Measurements from ENCODE around the gene KCNIP1. TPM values are rescaled to one million over a fixed set of nuclear protein-coding genes. Genes with fewer than 3 reads are reported as not detected.
A peak's percentile ranks its signal among the peaks of the same experiment; 100 is the strongest.

The KCNIP1 gene
- polyA plus RNA-seq, 2 of the 4 experiments (the other 2 are of a cell fraction), result not detected

DNA sequence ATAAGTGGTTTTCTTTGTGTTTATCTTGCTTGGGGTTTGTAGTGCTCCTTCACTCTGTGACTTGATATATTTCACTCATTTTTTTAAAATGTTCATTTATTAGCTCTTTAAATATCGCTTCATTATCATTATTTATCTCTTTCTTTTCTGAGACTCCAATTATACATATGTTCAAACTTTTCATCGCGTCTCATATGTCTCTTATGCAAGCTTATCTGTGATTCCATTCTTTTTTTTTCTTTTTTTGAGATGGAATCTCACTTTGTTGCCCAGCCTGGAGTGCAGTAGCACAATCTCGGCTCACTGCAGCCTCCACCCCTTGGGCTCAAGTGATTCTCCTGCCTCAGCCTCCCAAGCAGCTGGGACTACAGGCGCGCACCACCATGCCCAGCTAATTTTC, 205.8 kb downstream of the KCNIP1 start (continued):
- no peak for TF ChIP-seq RAD21 (conservative IDR thresholded peaks at IDR 0.05 in 1 of 2, IDR thresholded peaks at IDR 0.05 in 1 of 2)

DNA sequence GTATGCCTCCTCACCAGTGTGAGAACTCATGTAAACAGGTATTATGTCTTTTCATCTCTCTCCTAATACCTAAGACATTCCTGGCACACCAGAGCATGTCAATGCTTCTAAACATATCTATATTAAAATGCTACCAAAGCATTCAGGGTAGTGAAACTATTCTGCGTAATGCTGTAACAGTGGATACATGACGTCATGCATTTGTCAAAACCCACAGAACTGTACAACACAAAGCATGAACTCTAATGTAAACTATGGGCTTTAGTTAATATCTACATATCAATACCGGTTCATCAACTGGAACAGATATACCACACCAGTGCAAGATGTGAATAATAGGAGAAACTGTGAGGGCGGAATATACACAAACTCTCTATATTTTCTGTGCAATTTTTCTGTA, 207.5 kb downstream of the KCNIP1 start:
- POLR2A ChIA-PET, result no interaction called here
- TF ChIP-seq E2F6 (IDR thresholded peaks at IDR 0.05; ENCODE audit: borderline replicate concordance, low read depth), result no peak
- Histone ChIP-seq H3K4me3 (no peak overlapping the region), H3K27ac (no peak overlapping the region), H3K4me1 (no peaks in the 10 kb centered on the region), H3K9me3 (peaks cover 8% of the 10 kb centered on the region; the same call in 2 of the 3 replicates), H3K4me2 (no peak overlapping the region)
- no peak for DNase-seq (ENCODE audit: low read depth in 1 of 2, low spot score in 1 of 2)
- no peak for FAIRE-seq
- WGBS (ENCODE audit: missing lambda C conversion rate), result 18% methylated on average over 4 of the region's 4 CpGs
- ATAC-seq, result no peak
- CTCF ChIA-PET, result interaction anchor here (1.6 kb wide), 1 partner anchor 10 kb away, joined by 5 read pairs; no protein-coding TSS in a partner anchor

GRCh38 chr5:170715141-170715540, 211.3 kb downstream of the KCNIP1 start:
- 73% methylated on average over 5 of the region's 5 CpGs for WGBS (ENCODE audit: missing lambda C conversion rate)
- Histone ChIP-seq H3K4me2 (no peak overlapping the region), H3K9me3 (no peaks in the 10 kb centered on the region; the same call in 2 of the 3 replicates), H3K4me3 (no peak overlapping the region), H3K4me1 (no peaks in the 10 kb centered on the region), H3K27ac (no peak overlapping the region)
- ATAC-seq, result no peak
- ChIA-PET POLR2A (no interaction called here), CTCF (interaction anchor here (0.7 kb wide), 1 partner anchor 76 kb away, joined by 3 read pairs; no protein-coding TSS in a partner anchor)
- FAIRE-seq, result no peak
- TF ChIP-seq NFE2L2 (conservative IDR thresholded peaks at IDR 0.05; ENCODE audit: low read length) (no peak), CBX8 (IDR thresholded peaks at IDR 0.05) (0 out of 2 replicates have a peak, but pooled peaks have one; percentile 10)
- no peak for DNase-seq (ENCODE audit: low read depth in 1 of 2, low spot score in 1 of 2)

GRCh38 chr5:170716396-170716795, 212.6 kb downstream of the KCNIP1 start:
- Histone ChIP-seq H3K27ac (no peak overlapping the region), H3K9me3 (no peaks in the 10 kb centered on the region), H3K4me3 (no peak overlapping the region), H3K4me2 (no peak overlapping the region), H3K4me1 (no peaks in the 10 kb centered on the region)
- POLR2A ChIA-PET, result no interaction called here
- no peak for ATAC-seq
- WGBS (ENCODE audit: missing lambda C conversion rate), result 8% methylated on average over 4 of the region's 4 CpGs
- no peak for TF ChIP-seq RAD21 (conservative IDR thresholded peaks at IDR 0.05 in 1 of 2, IDR thresholded peaks at IDR 0.05 in 1 of 2)
- TF ChIP-seq, protein P1, sequence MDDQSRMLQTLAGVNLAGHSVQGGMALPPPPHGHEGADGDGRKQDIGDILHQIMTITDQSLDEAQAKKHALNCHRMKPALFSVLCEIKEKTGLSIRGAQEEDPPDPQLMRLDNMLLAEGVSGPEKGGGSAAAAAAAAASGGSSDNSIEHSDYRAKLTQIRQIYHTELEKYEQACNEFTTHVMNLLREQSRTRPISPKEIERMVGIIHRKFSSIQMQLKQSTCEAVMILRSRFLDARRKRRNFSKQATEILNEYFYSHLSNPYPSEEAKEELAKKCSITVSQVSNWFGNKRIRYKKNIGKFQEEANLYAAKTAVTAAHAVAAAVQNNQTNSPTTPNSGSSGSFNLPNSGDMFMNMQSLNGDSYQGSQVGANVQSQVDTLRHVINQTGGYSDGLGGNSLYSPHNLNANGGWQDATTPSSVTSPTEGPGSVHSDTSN (IDR thresholded peaks at IDR 0.05), result no peak
- TF ChIP-seq, protein P2, sequence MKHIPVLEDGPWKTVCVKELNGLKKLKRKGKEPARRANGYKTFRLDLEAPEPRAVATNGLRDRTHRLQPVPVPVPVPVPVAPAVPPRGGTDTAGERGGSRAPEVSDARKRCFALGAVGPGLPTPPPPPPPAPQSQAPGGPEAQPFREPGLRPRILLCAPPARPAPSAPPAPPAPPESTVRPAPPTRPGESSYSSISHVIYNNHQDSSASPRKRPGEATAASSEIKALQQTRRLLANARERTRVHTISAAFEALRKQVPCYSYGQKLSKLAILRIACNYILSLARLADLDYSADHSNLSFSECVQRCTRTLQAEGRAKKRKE (CRISPR knock-in tag; IDR thresholded peaks at IDR 0.05; ENCODE audit: low read depth), result no peak
- TF ChIP-seq NFE2L2 (conservative IDR thresholded peaks at IDR 0.05; ENCODE audit: low read length), result no peak
- no peak for TF ChIP-seq TP53 (CRISPR knock-in tag; IDR thresholded peaks at IDR 0.05)
- TF ChIP-seq MAFK (IDR thresholded peaks at IDR 0.05; ENCODE audit: partially characterized antibody), result no peak
- TF ChIP-seq, protein P3, sequence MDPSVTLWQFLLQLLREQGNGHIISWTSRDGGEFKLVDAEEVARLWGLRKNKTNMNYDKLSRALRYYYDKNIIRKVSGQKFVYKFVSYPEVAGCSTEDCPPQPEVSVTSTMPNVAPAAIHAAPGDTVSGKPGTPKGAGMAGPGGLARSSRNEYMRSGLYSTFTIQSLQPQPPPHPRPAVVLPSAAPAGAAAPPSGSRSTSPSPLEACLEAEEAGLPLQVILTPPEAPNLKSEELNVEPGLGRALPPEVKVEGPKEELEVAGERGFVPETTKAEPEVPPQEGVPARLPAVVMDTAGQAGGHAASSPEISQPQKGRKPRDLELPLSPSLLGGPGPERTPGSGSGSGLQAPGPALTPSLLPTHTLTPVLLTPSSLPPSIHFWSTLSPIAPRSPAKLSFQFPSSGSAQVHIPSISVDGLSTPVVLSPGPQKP (IDR thresholded peaks at IDR 0.05; ENCODE audit: low read depth, low read length), result no peak
- TF ChIP-seq NPAS2 (CRISPR knock-in tag; IDR thresholded peaks at IDR 0.05; ENCODE audit: borderline replicate concordance), result no peak
- no peak for TF ChIP-seq ZNF302 (CRISPR knock-in tag; IDR thresholded peaks at IDR 0.05)
- no peak for TF ChIP-seq MAX (IDR thresholded peaks at IDR 0.05)
- TF ChIP-seq HOXB13 (CRISPR knock-in tag; IDR thresholded peaks at IDR 0.05; ENCODE audit: low read depth), result no peak
- TF ChIP-seq FOSB (CRISPR knock-in tag; IDR thresholded peaks at IDR 0.05), result no peak
- TF ChIP-seq RARB (CRISPR knock-in tag; IDR thresholded peaks at IDR 0.05), result no peak
- TF ChIP-seq HDAC2 (IDR thresholded peaks at IDR 0.05), result no peak
- TF ChIP-seq CBX8 (IDR thresholded peaks at IDR 0.05), result no peak
- TF ChIP-seq POLR2A (IDR thresholded peaks at IDR 0.05; ENCODE audit: low read length), result no peak
- no peak for TF ChIP-seq E2F6 (IDR thresholded peaks at IDR 0.05; ENCODE audit: borderline replicate concordance, low read depth)
- no peak for TF ChIP-seq FOXS1 (CRISPR knock-in tag; IDR thresholded peaks at IDR 0.05)
- no peak for TF ChIP-seq KDM1A (IDR thresholded peaks at IDR 0.05; ENCODE audit: low read depth)
- no peak for DNase-seq (ENCODE audit: low read depth in 1 of 2, low spot score in 1 of 2)
- CTCF ChIA-PET, result interaction anchor here (1.0 to 1.4 kb wide), 2 partner anchors 12 to 74 kb away, joined by 3 read pairs; no protein-coding TSS in a partner anchor
- FAIRE-seq, result no peak
